GM12878 (cell line): ENCODE data around the gene RHBDD1. TPM values are rescaled to one million over a fixed set of nuclear protein-coding genes. Genes with fewer than 3 reads are reported as not detected.

Experiments used
- ATAC-seq: fragments of 200-7000 bp; cut with Tn5 transposase; 3 replicates; pipeline ENCODE4 v1.9.1; 2020; ENCODE audit warnings: mild to moderate bottlenecking, moderate library complexity
- BruUV-seq: library from RNA; stranded (reverse); fragments of 400-500 nt; replicated peaks from 2 replicates; lab custom pipeline; 2021; lab: Mats Ljungman, UMichigan
- CTCF ChIA-PET: fragments of 300-600 bp; sonication (Branson Sonifier 250); formaldehyde crosslinking; extraction: SDS; loops from one replicate; lab custom pipeline; 2021; ENCODE audit warnings: inconsistent platforms; lab: Yijun Ruan, JAX
- POLR2A ChIA-PET: fragments of 350-600 bp; formaldehyde crosslinking; extraction: SDS; loops from one replicate; lab custom pipeline; 2021; ENCODE audit warnings: inconsistent platforms; lab: Charles Lee
- RAD21 ChIA-PET: fragments of 300-600 bp; sonication (Branson Sonifier 250); formaldehyde crosslinking; loops from one replicate; lab custom pipeline; 2023; ENCODE audit warnings: antibody characterized with exemption; ENCODE audit not compliant: unreplicated experiment; lab: Charles Lee
- SMC1A ChIA-PET: fragments of 300-600 bp; sonication (Branson Sonifier 250); formaldehyde crosslinking; loops from one replicate; lab custom pipeline; 2023; ENCODE audit not compliant: unreplicated experiment, uncharacterized antibody; lab: Charles Lee
- DNase-seq: peaks from one replicate; pipeline ENCODE4 v3.0.0-alpha.2; 2011; ENCODE audit warnings: low read depth, low spot score
- FAIRE-seq: peaks from 3 replicates; lab custom pipeline; 2011; peaks lifted over from hg19 to GRCh38; lab: Jason Lieb, UNC
- H2AFZ ChIP-seq: 2 replicates; pipeline ENCODE4 v1.6.0; 2011; ENCODE audit warnings: low read depth, low read length, control low read depth; ENCODE audit not compliant: control insufficient read depth
- H3K27ac ChIP-seq: 2 replicates; pipeline ENCODE4 v1.5.1; 2011; ENCODE audit warnings: control low read depth; ENCODE audit not compliant: control insufficient read depth, insufficient read depth
- H3K27me3 ChIP-seq, 2 experiments: replicated peaks in 1 of 2; 2 replicates each; pipeline versions ENCODE4 v1.6.0 to v1.6.1; 2011; ENCODE audit warnings: low read length in 1 of 2; ENCODE audit not compliant: control insufficient read depth in 2 of 2, insufficient read depth in 2 of 2
- H3K36me3 ChIP-seq, 2 experiments: 2 replicates each; pipeline ENCODE4 v1.5.1; 2011; ENCODE audit warnings: low read length in 1 of 2; ENCODE audit not compliant: control insufficient read depth in 2 of 2, insufficient read depth in 2 of 2
- H3K4me1 ChIP-seq: 2 replicates; pipeline ENCODE4 v1.6.1; 2011; ENCODE audit warnings: mild to moderate bottlenecking, low read length, moderate library complexity, mixed read lengths; ENCODE audit not compliant: control insufficient read depth, insufficient read depth
- H3K4me2 ChIP-seq: 2 replicates; pipeline ENCODE4 v1.6.0; 2011; ENCODE audit warnings: control low read depth; ENCODE audit not compliant: control insufficient read depth, insufficient read depth
- H3K4me3 ChIP-seq: fragments of 200-600 bp; sonication (generic); 2 replicates; pipeline ENCODE4 v1.5.1; 2016
- H3K79me2 ChIP-seq: 2 replicates; pipeline ENCODE4 v1.6.0; 2011; ENCODE audit warnings: low read length; ENCODE audit not compliant: control insufficient read depth, insufficient read depth
- H3K9ac ChIP-seq: 2 replicates; pipeline ENCODE4 v1.8.0; 2011; ENCODE audit warnings: low read length, control low read depth, mixed read lengths; ENCODE audit not compliant: control insufficient read depth, insufficient read depth
- H3K9me3 ChIP-seq: replicated peaks from 3 replicates; pipeline ENCODE4 v1.5.1; 2011; ENCODE audit warnings: mild to moderate bottlenecking, low read length; ENCODE audit not compliant: control insufficient read depth, insufficient read depth
- H4K20me1 ChIP-seq: 2 replicates; pipeline ENCODE4 v1.6.0; 2011; ENCODE audit not compliant: control insufficient read depth, insufficient read depth
- BCLAF1 ChIP-seq: fragments of 450-650 bp; IDR thresholded peaks from 2 replicates; pipeline ENCODE4 v1.6.1; 2017; ENCODE audit warnings: antibody characterized with exemption, mild to moderate bottlenecking, moderate library complexity
- CBFB ChIP-seq: IDR thresholded peaks from 2 replicates; pipeline ENCODE4 v1.6.1; 2016; ENCODE audit warnings: antibody characterized with exemption, low read depth
- E4F1 ChIP-seq: fragments of 450-650 bp; IDR thresholded peaks from 2 replicates; pipeline ENCODE4 v1.6.1; 2018; ENCODE audit warnings: borderline replicate concordance, mild to moderate bottlenecking; ENCODE audit not compliant: partially characterized antibody
- IKZF1 ChIP-seq: fragments of 450-650 bp; conservative IDR thresholded peaks from 2 replicates; pipeline ENCODE4 v1.6.1; 2017; ENCODE audit warnings: antibody characterized with exemption, mild to moderate bottlenecking
- NFYA ChIP-seq: IDR thresholded peaks from 2 replicates; pipeline ENCODE4 v1.6.1; 2011; ENCODE audit warnings: low read depth, mild to moderate bottlenecking, low read length, improper control_type of control experiment, borderline replicate concordance
- NKRF ChIP-seq: fragments of 450-650 bp; conservative IDR thresholded peaks from 2 replicates; pipeline ENCODE4 v1.6.1; 2017; ENCODE audit warnings: mild to moderate bottlenecking, moderate library complexity
- TCF3 ChIP-seq: IDR thresholded peaks from 2 replicates; pipeline ENCODE4 v1.6.1; 2012; ENCODE audit warnings: low read depth, mild to moderate bottlenecking, low read length, borderline replicate concordance; ENCODE audit not compliant: insufficient read depth
- TCF7 ChIP-seq: IDR thresholded peaks from 2 replicates; pipeline ENCODE4 v1.6.1; 2014; ENCODE audit warnings: antibody characterized with exemption, borderline replicate concordance
- ZBTB33 ChIP-seq: fragments of 450-650 bp; IDR thresholded peaks from 2 replicates; pipeline ENCODE4 v1.6.1; 2017; ENCODE audit warnings: mild to moderate bottlenecking
- ZBTB4 ChIP-seq: fragments of 450-650 bp; formaldehyde crosslinking; IDR thresholded peaks from 2 replicates; pipeline ENCODE4 v1.4.0; 2022; ENCODE audit warnings: mild to moderate bottlenecking, moderate library complexity
- ZNF207 ChIP-seq: fragments of 450-650 bp; IDR thresholded peaks from 2 replicates; pipeline ENCODE4 v1.6.1; 2014; ENCODE audit warnings: antibody characterized with exemption, mild to moderate bottlenecking, borderline replicate concordance
- WGBS: methylation state at CpG from one replicate; pipeline ENCODE4 v1.1.6; 2016; ENCODE audit warnings: low lambda C conversion rate; ENCODE audit not compliant: insufficient replicate concordance, insufficient coverage; ENCODE audit errors: missing lambda C conversion rate; 5-methylcytosine and 5-hydroxymethylcytosine counted together
- in situ Hi-C: fragments of 300-500 bp; cut with MboI; formaldehyde crosslinking; loops from 9 replicates; pipeline ENCODE4 v1.14.3; 2018; ENCODE audit warnings: mixed read lengths
- intact Hi-C: fragments of 100-400 bp; cut with micrococcal nuclease; formaldehyde crosslinking; loops from one replicate; pipeline ENCODE4 v1.14.2; 2022; ENCODE audit not compliant: unreplicated experiment
- polyA plus RNA-seq, 11 experiments: library from polyadenylated mRNA; depleted of rRNA in 4 of 11; unstranded in 6 of 11; stranded (reverse) in 5 of 11; fragments of >200 nt; fragmentation: Nextera tagmentation in 4 of 11; fragmentation: Illumina TruSeq in 1 of 11; extraction: Ambion mirVana in 4 of 11; extraction: Trizol in 1 of 11; gene quantifications; 1 replicate in 1 of 11; 2 replicates in 10 of 11; pipeline versions ENCODE4 v1.2.1 to v1.2.3, GENCODE V29; 2011 to 2016; ENCODE audit warnings: inconsistent platforms in 2 of 11, missing spikeins in 2 of 11, low read depth in 1 of 11
- total RNA-seq, 4 experiments: library from RNA; depleted of rRNA in 3 of 4; stranded (reverse); fragments of >200 nt in 3 of 4; fragmentation: Illumina TruSeq in 1 of 4; extraction: Trizol in 1 of 4; gene quantifications; 2 replicates each; pipeline versions ENCODE4 v1.2.1 to v1.2.3, GENCODE V29; 2013 to 2021

The RHBDD1 gene
- total and polyA plus RNA-seq, 10 of the 15 experiments (the other 5 are each of a cell fraction or from before 2014, with no cell fraction given) = 7.1 to 36.4 (median 14.7) TPM

GRCh38 chr2:226887940-226888339 is 52.1 kb downstream of the RHBDD1 start:
- CTCF ChIA-PET = no interaction called here
- intact Hi-C loops (no loop called here), in situ Hi-C loops (no loop called here)
- no peaks in the 10 kb centered on the region for H3K79me2 ChIP-seq
- POLR2A ChIA-PET = no interaction called here
- no peaks in the 10 kb centered on the region for H3K4me1 ChIP-seq
- no peaks in the 10 kb centered on the region for H3K27me3 ChIP-seq
- H3K4me2 ChIP-seq = no peak overlapping the region
- H2AFZ ChIP-seq = no peak overlapping the region
- BruUV-seq = no TSS peak
- 94% methylated on average over 6 of the region's 6 CpGs for WGBS
- H3K36me3 ChIP-seq = no peaks in the 10 kb centered on the region; a peak in 1 of 4 replicates
- H3K9ac ChIP-seq = no peak overlapping the region
- RAD21 ChIA-PET = no interaction called here
- FAIRE-seq (no peak), DNase-seq (no peak), ATAC-seq (no peak)
- SMC1A ChIA-PET = no interaction called here
- no peak overlapping the region for H3K27ac ChIP-seq
- H3K4me3 ChIP-seq = no peak overlapping the region
- H3K9me3 ChIP-seq = no peaks in the 10 kb centered on the region; the same call in 2 of the 3 replicates
- H4K20me1 ChIP-seq = no peaks in the 10 kb centered on the region
- no peak for TF ChIP-seq CBFB
- no peak for TF ChIP-seq IKZF1
- no peak for TF ChIP-seq TCF7
- no peak for TF ChIP-seq ZNF207
- TF ChIP-seq E4F1 = no peak
- TF ChIP-seq ZBTB4 = no peak
- TF ChIP-seq NFYA = no peak
- TF ChIP-seq NKRF = no peak
- TF ChIP-seq ZBTB33 = no peak
- TF ChIP-seq TCF3 = no peak
- no peak for TF ChIP-seq BCLAF1
